DMS 273 (cell line): Measurements from ENCODE around the gene HGFAC.

Experiments used
- DNase-seq: peaks from one replicate; lab custom pipeline; 2025; ENCODE audit not compliant: unreplicated experiment; lab: John Stamatoyannopoulos, UW

Gene HGFAC

DNA sequence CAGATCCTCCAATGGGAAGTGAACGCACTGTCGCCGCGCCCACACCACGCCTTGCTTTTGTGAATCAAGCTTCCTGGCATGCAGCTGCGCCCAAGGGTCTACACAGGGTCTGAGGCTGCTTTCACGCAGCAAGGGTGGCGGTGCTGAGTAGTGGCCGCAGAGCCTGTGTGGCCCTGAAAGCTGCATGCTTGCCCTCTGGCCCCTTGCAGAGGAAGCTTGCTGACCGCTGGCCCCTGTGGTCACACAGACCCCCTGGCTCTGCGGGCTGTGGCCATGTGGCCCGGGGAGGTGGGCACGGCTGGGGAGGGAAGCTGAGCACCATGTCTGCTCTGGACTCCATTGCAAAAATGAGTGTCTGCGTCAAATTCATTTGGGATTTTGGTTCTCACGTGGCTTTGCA, 30.1 kb downstream of the HGFAC start:
- DNase-seq = no peak

DNA sequence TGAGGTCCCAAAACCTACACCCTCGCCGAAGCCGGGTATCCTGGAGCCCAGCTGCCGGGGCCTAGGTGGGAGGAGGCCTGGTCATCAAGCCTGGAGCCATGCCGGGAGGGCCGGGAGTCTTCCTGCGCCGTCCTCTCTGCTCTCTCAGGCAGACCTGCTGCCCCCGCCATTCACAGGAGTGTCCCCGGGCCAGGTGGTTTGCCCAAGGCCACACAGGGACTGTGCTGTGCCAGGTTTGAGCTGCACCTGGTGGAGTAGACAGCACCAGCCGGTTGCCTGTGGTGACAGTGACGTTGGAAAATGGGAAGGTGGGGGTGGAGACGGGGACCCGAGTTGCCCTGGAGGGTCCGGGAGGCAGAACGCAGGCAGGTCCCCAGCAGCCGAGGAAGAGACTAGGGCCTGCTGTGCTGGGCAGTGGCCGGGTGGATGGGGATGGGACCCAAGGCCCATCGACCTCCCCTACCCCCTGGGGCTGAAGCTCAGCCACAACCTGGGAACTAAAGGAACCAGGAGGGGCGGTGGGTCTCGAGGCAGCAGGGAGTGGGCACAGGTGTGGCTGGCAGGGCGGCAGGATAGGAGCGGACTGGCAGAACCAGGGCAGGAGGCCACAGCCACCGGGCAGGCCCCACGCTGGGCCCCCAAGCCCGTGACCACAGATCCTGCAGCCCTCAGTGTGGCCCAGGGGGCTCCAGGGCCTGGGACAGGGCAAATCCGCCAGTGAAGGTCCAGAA, 30.8 kb downstream of the HGFAC start:
- no peak for DNase-seq

DNA sequence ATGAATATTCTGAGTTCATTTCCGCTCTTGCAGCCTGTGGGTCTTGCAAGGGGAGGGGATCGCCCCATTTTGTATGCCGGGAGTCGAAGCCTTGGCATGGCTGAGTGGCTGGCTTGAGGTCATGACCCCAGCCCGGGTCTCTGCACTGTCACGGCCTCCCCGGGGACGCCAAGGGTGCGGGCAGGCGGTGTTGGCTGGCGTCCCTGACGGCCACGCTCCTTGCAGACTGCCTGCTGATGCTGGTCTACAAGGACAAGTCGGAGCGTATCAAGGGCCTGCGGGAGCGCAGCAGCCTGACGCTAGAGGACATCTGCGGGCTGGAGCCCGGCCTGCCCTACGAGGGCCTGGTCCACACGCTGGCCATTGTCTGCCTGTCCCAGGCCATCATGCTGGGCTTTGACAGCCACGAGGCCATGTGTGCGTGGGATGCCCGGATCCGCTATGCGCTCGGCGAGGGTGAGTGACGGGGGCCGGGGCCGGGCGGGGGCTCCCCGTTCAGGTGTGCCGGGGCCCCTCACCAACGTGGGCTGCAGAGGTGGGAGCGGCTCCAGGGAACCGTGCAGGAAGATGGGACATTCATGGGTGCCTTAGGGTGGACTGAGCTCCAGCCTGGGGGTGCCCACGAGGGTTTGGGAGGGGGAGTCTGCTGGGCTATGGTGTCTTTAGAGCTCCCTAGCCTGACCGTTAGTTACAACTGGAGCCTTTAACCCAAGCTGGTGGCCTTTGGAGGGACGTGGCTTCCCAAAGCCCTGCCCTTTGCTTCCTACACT, 31.6 kb downstream of the HGFAC start:
- DNase-seq = no peak

DNA sequence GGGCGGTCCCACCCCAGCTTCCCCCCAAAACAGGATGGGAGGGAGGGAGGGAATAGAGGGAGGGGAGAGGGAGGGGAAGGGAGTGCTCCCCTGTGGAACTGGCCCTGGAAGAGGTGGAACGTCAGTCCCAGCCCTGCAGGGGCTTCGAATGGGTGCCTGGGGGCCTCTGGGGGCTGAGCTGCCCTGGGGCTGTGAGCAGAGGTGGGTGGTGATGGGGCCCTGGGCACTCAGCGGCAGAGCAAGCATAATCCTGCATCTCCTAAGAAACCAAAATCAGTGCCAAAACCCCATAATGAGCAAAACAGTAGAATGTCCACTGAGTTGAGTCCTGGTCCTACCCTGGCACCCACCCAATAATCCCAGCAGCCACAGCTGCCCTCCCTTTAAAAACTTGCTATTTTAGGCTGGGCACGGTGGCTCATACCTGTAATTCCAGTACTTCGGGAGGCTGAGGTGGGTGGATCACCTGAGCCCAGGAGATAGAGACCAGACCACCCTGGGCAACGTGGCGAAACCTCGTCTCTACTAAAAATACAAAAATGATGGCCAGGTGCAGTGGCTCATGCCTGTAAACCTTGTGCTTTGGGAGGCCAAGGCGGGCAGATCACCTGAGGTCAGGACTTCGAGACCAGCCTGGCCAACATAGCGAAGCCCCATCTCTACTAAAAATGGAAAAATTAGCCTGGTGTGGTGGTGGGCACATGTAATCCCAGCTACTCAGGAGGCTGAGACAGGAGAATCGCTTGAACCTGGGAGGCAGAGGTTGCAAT, 32.4 kb downstream of the HGFAC start:
- DNase-seq = no peak

DNA sequence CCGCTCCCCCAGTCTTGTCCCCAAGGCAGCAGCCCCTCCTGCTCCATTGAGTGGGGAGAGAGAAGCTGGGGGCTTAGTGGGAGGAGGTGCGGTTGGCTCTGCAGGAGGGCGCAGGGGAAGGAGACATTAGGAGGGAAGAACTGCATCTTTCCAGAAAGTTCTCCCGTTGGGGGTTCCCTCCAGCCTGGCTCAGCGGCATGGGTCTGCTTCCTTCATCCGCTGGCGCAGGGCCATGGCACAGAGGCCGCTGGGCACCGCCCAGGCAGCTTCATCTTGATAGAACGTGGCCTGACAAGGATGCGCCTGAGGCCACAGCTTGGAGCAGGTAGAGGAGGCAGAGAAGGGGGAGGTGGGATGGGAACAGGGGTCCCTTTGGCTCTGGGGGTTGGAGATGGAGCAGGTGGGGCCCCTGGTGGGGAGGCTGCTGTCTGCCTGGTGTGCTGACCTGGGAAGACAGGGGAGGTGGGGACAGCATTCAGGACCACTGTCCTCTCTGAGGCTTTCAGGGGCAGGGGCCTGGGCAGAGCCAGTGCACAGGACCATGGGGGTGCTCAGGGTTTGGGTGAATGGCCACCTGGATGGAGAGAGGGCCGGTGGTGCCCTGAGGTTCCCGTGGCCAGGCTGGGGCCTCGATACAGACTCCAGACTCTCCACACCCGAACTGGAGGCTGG, 33.4 kb downstream of the HGFAC start:
- no peak for DNase-seq

DNA sequence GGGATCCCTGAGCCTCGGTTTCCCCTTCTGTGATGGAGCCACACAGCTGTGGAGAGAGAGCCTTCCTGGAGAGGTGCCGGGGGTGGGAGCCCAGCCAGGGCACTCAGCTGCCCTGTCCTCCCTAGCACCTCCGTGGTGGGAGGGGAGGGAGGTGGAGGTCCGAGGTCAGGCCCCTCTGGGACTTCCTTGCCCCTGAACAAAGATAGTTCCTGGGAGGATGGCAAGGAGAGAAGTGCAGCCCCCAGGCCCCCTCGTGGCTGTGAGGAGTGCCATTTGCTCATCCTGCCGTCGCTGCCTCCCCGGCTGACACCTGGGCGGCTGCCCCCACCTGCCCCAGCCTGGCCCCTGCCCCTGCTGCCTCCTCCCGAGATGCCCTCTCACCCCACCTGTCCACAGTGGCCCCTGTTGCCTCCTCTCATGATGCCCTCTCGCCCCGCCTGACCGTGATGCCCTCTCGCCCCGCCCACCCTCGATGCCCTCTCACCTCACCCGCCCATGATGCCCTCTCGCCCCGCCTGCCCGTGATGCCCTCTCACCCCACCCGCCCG, 34.0 kb downstream of the HGFAC start:
- no peak for DNase-seq

DNA sequence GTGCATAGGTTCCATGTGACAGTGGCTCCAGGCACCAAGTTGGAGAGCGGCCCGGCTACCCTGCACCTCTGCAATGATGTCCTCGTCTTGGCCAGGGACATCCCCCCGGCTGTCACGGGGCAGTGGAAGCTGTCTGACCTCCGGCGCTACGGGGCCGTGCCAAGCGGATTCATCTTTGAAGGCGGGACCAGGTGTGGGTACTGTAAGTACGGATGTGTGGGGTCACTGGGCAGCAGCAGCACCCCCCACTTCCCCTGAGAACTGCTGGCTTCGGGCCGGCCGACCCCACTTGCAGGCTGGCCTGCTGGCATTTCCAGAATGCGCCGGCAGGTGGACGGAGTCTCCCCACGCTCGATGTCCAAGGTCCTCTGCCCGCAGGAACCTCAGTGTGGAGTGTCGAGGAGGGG, 34.6 kb downstream of the HGFAC start:
- DNase-seq = no peak

DNA sequence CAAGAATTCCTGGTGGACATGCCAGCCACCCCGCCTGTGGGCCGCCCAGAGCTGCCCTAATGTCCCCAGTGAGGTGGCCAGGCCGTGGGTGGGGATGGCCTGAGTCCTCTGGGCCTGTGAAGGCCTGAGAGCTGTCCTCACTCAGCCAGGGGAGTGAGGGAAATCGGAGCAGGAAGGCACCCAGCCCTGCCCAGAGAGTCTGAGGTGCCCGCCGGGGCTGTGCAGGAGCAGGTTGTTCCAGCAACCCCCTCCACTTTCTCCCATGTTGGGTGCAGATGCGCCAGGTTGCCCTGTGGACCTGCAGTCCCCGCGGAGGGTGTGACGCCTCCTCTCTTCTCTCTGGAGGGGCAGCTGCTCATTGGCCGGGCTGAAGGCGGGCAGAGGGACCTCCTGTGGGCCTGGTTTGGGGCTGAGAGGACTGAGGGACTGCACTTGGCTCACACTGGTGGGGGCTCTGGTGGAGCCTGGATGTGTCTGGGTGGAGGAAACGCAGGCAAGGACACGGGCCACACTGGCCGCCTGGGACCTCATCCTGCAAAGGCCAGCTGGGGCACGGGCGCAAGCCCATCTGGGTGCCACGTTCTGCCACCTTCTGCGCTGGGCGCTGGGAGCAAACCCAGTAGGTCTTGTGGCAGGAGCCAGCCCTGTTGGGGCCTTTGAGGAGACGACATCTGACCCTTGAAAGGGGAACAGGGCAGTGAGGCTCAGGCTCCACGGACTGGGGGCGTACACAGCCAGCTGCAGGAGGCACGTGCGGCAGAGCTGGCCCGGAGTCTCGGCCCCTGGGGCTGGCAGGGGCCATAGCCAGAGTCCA, 35.4 kb downstream of the HGFAC start:
- DNase-seq = no peak

DNA sequence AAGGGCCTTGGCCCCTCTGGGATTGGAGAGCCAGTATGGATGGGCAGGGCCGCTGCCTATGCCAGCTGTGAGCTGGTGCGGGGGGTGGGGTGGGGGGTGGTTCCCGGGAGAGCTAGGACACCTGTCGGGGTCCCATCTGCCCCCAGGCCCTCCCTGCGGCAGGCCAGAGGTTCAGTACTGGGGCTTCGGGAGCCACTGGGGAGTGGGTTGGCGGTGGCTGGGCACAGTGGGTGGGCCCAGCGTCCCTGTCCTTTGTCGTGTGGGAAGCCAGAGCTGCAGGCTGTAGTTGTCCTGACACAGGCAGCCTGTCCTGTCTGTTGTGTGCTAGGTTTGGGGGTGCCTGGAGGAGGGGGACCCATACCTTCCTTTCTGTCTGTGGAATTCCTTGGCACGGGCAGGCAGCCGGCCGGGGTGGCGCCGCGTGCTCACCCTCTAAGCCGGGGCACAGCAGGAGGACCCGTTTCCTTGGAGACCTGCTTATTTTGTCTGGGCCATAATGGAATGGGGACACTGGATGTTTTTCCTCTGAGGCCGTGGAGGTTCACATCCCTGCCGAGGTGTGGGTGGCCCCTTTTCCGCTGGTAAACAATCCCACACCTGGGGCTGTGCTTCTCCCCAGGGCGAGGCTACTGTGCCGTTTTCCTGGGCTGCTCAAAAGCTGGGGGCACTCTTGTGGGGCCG, 36.1 kb downstream of the HGFAC start:
- peak; percentile 43 for DNase-seq

DNA sequence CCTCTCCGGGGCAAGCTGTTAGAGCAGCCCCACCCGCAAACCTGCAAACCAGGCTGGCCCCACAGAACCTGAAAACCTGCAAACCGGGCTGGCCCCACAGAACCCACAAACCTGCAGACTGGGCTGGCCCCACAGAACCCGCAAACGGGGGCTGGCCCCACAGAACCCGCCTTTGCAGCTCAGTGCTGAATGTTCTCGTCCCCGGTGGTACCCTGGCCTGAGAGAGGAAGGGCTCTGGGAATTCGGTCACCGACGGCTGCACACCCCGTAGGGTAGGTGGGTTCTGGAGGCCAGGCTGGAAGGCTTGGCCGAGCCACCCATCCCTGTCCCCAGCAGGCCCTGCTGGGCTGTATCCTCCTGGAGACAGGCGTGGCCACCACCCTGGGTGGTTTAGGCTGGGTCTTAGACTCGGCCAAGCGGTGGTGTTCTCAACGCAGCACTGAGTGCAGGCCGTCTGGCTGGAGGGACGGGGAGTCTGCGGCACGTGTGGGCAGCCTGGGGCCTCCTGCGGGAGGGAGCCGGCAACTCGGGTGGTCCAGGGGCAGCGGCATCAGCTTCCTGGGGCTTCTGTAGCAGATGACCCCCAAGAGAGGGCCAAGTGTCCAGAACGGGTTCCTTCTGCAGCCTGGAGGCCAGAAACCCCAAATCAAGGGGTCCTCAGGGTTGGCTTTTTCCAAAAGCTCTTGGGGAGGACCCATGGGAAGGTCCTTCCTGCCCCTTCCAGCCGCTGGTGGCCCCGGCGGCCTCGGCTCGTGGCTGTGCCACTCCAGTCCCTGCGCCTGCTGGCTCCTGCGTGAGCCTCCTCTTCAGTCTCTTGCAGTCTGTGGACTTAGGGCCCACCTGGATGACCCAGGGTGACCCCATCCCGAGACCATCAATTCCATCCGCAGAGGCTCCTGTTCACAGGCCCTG, 36.9 kb downstream of the HGFAC start:
- DNase-seq = no peak

DNA sequence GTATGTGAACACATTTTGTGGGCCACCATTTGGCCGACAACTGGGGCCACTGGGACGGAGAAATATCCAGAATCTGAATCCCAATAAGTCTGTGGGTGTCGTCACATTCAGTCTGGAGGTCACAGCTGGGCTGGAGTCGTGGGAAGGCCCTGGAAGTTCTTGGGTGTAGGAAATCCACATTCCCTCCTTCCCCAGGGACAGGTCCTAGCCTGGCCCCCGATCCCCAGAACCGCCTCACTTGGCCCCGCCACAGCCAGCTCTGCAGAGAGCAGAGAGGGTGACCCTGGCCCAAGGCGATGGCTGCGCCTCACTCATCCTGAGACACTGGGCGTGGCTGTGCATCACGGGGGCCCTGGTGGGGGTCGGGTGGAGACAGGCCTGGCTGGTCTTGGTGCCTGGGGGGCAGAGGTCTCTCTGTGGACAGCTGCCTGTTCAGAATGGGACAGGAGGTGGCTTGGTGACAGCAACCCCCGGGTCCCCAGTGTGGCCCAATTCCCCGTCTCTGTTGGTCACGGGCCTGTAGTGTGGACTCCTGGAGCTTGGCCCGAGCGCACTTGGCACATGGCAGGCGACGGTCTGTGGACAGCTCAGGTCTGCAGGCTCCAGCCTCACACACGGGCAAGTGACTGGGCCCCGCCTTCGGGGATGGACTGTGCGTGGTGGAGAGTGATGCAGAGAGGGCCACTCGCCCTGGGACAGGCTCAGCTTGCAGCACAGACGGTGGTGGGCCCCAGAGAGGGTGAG, 37.8 kb downstream of the HGFAC start:
- DNase-seq = no peak

DNA sequence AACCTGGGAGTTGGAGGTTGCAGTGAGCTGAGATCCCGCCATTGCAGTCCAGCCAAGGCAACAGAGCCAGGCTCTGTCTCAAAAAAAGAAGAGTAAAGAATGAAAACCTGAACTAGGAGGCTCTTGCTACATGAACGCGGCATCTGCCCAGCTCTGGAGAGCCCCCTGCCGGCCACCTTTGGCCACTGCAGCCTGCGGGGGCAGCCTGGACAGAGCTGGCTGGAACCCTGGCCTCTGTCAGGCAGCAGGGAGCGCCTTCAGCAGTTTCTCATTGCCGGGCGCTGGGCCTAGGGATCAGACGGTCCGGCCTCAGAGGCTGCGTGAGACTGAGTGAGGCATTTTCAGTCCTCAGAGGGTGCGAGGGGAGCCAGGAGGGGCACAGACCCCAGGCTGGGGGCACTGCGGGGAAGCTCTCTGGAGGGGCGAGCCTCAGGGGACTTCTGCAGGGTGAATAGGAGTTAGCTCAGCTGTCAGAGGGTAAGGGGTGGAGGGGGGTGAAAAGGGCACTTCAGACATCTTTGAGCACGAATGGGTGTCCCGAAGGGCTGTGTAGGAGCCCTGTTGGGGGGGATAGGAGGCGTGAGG, 38.9 kb downstream of the HGFAC start:
- DNase-seq = peak; percentile 80

DNA sequence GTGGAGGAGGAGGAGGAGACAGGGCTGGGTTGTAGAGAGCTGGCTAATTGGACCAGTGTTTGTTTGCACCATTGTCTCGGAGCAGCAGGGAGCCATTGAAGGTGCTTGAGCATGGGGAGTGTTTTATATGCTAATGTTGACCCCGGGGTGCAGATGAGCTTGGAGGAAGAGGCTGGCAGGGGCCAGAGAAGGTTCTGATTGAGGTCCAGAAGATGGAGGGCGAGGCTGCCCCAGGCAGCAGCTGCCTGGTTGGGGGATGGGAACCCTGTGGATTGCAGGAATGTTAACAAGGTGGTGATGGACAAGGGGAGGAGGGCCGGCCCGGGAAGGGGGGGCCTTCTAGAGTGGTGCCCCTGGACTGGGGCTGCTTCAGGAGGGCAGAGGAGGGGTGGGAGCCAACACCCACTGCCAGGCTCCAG, 39.4 kb downstream of the HGFAC start:
- no peak for DNase-seq

DNA sequence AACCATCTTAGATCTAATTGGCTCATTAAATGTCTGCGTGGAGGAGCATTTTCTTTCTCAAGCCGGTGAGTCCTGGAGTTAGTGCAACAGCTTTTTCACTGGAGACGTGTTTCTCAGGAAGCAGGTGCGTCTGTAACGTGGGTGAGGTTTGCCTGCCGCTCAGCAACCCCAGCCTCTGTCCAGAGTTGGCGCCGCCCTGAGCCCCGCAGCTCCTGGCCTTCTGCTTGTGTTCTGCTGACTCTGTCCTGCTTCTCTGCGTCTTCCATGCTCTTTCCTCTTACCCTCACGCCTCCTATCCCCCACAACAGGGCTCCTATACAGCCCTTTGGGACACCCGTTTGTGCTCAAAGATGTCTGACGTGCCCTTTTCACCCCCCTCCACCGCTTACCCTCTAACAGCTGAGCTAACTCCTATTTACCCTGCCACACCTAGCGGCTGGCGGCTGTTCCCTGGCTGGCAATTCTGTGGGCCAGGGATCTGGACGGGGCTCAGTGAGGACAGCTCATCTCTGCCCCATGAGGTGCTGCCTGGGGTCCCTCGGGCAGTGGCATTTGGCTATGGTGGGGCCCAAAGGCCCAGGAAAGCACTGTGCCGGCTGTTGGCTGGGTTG, 40.1 kb downstream of the HGFAC start:
- no peak for DNase-seq

DNA sequence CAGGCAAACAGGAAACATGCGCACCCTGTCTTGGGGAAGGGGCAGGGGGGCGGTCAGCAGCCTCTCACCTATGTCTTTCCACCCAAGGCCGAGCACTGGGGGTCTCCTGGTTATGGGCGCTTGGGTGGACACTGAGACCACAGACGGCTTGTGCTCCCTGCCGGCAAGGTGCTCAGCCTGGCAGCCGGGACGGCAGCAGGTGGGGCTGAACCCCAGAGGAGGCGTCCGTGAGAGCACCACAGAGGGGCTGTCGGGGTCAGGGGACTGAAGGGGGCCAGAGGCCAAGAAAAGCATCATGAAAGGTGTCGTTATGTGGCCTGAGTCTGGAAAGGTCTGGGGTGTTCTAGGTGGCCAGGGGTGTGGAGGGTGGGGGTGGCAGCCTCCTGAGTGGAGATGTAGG, 40.9 kb downstream of the HGFAC start:
- no peak for DNase-seq

DNA sequence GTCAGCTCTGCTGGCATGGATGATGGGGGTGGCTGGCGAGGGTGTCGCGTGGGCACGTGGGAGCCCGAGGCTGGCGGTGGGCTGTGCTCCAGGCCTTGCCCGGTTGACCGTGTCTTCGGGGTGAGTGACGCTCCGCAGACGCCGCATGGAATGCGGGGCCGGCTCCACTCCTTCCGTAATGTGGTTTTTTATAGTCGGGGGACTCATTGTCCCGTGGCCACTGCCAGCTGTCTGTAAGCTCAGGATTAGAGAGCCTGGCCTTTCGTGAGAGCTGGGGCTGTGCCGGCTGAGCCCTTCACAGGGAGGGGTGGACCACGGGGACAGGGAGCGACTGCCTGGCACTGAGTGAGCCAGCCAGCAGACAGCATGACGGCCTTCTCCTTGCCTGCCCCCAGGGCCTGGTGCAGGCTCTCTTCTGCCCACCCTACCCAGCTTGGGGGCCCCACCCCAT, 41.7 kb downstream of the HGFAC start:
- DNase-seq = peak; percentile 33
